Natural killer cell (primary cell): ENCODE measurements around the gene CSF2RB. TPM values are rescaled to one million over a fixed set of nuclear protein-coding genes. Genes with fewer than 3 reads are reported as not detected.

Experiments
- ATAC-seq, 3 donors: fragments of 150-1000 bp in 2 of 3; fragments of 200-7000 bp in 1 of 3; cut with Tn5 transposase; 1 replicate in 1 of 3; 2 replicates in 2 of 3; pipeline ENCODE4 v1.10.0; 2021; ENCODE audit warnings: mild to moderate bottlenecking in 2 of 3, moderate library complexity in 2 of 3
- DNase-seq, 2 donors: peaks; one replicate each; pipeline versions ENCODE4 v3.0.0 to v3.0.0-alpha.2; 2013 to 2021; ENCODE audit warnings: mixed read lengths in 1 of 2
- H3K27ac ChIP-seq: one replicate; pipeline ENCODE4 v1.5.1; 2013; ENCODE audit warnings: mild to moderate bottlenecking, low read length
- H3K27me3 ChIP-seq: one replicate; pipeline ENCODE4 v1.6.1; 2013; ENCODE audit warnings: low read length; ENCODE audit not compliant: control insufficient read depth, insufficient read depth
- H3K36me3 ChIP-seq: one replicate; pipeline ENCODE4 v1.6.1; 2013; ENCODE audit warnings: low read length; ENCODE audit not compliant: control insufficient read depth, insufficient read depth
- H3K4me1 ChIP-seq: one replicate; pipeline ENCODE4 v1.6.1; 2013; ENCODE audit warnings: low read length; ENCODE audit not compliant: control insufficient read depth, insufficient read depth
- H3K4me3 ChIP-seq: one replicate; pipeline ENCODE4 v1.5.1; 2013; ENCODE audit warnings: low read length
- H3K9me3 ChIP-seq: one replicate; pipeline ENCODE4 v1.6.1; 2013; ENCODE audit warnings: low read length; ENCODE audit not compliant: control insufficient read depth, insufficient read depth
- H3K27ac Mint-ChIP-seq, 2 donors: one replicate each; pipeline ENCODE4 v1.8.0; 2022; ENCODE audit warnings: mild to moderate bottlenecking in 2 of 2, mixed read lengths in 2 of 2, moderate library complexity in 1 of 2
- H3K27me3 Mint-ChIP-seq, 2 donors: one replicate each; pipeline ENCODE4 v1.8.0; 2022; ENCODE audit warnings: low read depth in 2 of 2, mixed read lengths in 2 of 2
- H3K36me3 Mint-ChIP-seq: one replicate; pipeline ENCODE4 v1.8.0; 2022; ENCODE audit warnings: mixed read lengths
- H3K4me1 Mint-ChIP-seq, 2 donors: one replicate each; pipeline ENCODE4 v1.8.0; 2022; ENCODE audit warnings: mixed read lengths in 2 of 2
- H3K4me3 Mint-ChIP-seq: one replicate; pipeline ENCODE4 v1.8.0; 2022; ENCODE audit warnings: mild to moderate bottlenecking, moderate library complexity, mixed read lengths
- H3K9me3 Mint-ChIP-seq, 2 donors: one replicate each; pipeline ENCODE4 v1.8.0; 2022; ENCODE audit warnings: mixed read lengths in 2 of 2
- CTCF ChIP-seq: fragments of 200-600 bp; IDR thresholded peaks from one replicate; pipeline ENCODE4 v1.8.0; 2022; ENCODE audit warnings: antibody characterized with exemption
- WGBS: methylation state at CpG from one replicate; pipeline ENCODE4 v1.1.7; 2013; ENCODE audit warnings: missing lambda C conversion rate; ENCODE audit not compliant: insufficient coverage; 5-methylcytosine and 5-hydroxymethylcytosine counted together
- intact Hi-C: fragments of 100-400 bp; cut with micrococcal nuclease; formaldehyde crosslinking; loops from one replicate; pipeline ENCODE4 v1.14.2; 2022
- total RNA-seq, 4 donors: library from RNA; stranded (reverse); fragments of 120-200 nt in 1 of 4; gene quantifications; one replicate each; pipeline versions ENCODE4 v1.2.3 to v1.2.4, GENCODE V29; 2013 to 2022

CSF2RB gene
- total RNA-seq, 3 donors from 2014 or later (not counting 1 experiment from before 2014, with no cell fraction given), result 3.8 to 274 (median 8.2) TPM

DNA sequence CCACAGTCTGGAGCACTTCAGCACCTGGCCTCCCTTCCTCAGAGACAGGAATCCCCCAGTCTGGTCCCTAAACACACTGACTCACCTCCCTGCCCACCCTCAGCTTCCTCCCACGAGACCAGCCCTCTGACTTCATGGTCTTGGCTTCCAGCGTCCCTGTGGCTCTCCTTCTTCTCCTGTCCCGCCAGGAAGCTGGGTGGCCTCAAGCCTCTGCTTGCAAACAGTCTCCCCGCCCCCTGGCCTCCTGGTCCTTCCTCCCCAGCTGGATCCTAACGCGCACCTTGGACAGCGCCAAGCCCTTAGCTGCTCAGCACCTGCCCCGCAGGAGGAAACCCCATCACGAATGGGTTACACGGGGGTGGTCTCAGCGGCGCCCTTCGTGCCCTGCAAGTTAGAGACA is 48.1 kb upstream of the CSF2RB start:
- H3K27ac ChIP-seq, result no peak overlapping the region
- intact Hi-C loops, result no loop called here
- no peaks in the 10 kb centered on the region for H3K27me3 ChIP-seq
- H3K27ac Mint-ChIP-seq, result no peak overlapping the region
- no peaks in the 10 kb centered on the region for H3K9me3 ChIP-seq
- H3K9me3 Mint-ChIP-seq, result no peaks in the 10 kb centered on the region
- DNase-seq (peak in 1 of 2 donors; percentile 10), ATAC-seq (no peak)
- peaks cover 0 to 4% of the 10 kb centered on the region in 2 donors for H3K4me1 Mint-ChIP-seq
- 77% methylated on average over 13 of the region's 13 CpGs for WGBS
- no peak overlapping the region for H3K4me3 ChIP-seq
- TF ChIP-seq CTCF, result no peak
- peaks cover 33% of the 10 kb centered on the region for H3K4me1 ChIP-seq
- no peaks in the 10 kb centered on the region for H3K36me3 ChIP-seq
- H3K27me3 Mint-ChIP-seq, result peaks cover 0 to 7% of the 10 kb centered on the region in 2 donors
- H3K4me3 Mint-ChIP-seq, result no peak overlapping the region
- no peaks in the 10 kb centered on the region for H3K36me3 Mint-ChIP-seq

DNA sequence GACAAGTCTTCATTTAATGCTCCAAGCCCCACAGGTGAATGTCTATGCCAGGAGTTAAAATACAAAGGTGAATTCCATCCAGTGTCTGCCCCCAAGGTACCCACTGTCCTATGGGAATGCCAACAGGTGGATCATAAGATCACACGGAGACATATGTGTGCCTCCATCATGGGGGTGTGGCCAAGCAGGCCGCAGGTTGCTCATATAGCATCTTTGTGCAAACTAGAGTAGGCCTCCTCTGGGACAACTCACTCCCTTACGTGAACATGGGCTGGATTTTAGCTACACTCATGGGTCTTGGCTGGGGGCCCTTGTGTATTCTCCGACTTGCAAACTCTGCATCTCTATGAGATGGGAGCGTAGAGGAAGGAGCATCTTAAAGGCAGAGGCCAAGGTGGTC is 45.7 kb upstream of the CSF2RB start:
- 94% methylated on average over 5 of the region's 5 CpGs for WGBS
- intact Hi-C loops, result no loop called here
- H3K9me3 ChIP-seq, result no peaks in the 10 kb centered on the region
- H3K9me3 Mint-ChIP-seq, result no peaks in the 10 kb centered on the region
- ATAC-seq (no peak), DNase-seq (no peak)
- no peaks in the 10 kb centered on the region for H3K36me3 ChIP-seq
- H3K4me3 Mint-ChIP-seq, result no peak overlapping the region
- no peaks in the 10 kb centered on the region for H3K4me1 Mint-ChIP-seq
- no peak overlapping the region for H3K27ac Mint-ChIP-seq
- H3K4me1 ChIP-seq, result peaks cover 10% of the 10 kb centered on the region
- no peak for TF ChIP-seq CTCF
- no peak overlapping the region for H3K27ac ChIP-seq
- H3K4me3 ChIP-seq, result no peak overlapping the region
- H3K27me3 Mint-ChIP-seq, result peaks cover 0 to 7% of the 10 kb centered on the region in 2 donors
- no peaks in the 10 kb centered on the region for H3K36me3 Mint-ChIP-seq
- no peaks in the 10 kb centered on the region for H3K27me3 ChIP-seq

- Histone ChIP-seq H3K36me3 (no peaks in the 10 kb centered on the region), H3K4me1 (peaks cover 13% of the 10 kb centered on the region), H3K27me3 (no peaks in the 10 kb centered on the region), H3K27ac (no peak overlapping the region), H3K9me3 (no peaks in the 10 kb centered on the region), H3K4me3 (no peak overlapping the region)
- H3K36me3 Mint-ChIP-seq, result no peaks in the 10 kb centered on the region
- no peaks in the 10 kb centered on the region for H3K9me3 Mint-ChIP-seq
- no peak for DNase-seq
- no peak overlapping the region for H3K4me3 Mint-ChIP-seq
- peaks cover under 1 to 2% of the 10 kb centered on the region in 2 donors for H3K4me1 Mint-ChIP-seq
- H3K27me3 Mint-ChIP-seq, result peaks cover 0 to 7% of the 10 kb centered on the region in 2 donors
- intact Hi-C loops, result no loop called here
- TF ChIP-seq CTCF, result no peak
- H3K27ac Mint-ChIP-seq, result no peak overlapping the region
- ATAC-seq, result no peak
- WGBS, result 95% methylated on average over 3 of the region's 5 CpGs
Measured at GRCh38 chr22:36868546-36869181, 44.8 kb upstream of the CSF2RB start.

DNA sequence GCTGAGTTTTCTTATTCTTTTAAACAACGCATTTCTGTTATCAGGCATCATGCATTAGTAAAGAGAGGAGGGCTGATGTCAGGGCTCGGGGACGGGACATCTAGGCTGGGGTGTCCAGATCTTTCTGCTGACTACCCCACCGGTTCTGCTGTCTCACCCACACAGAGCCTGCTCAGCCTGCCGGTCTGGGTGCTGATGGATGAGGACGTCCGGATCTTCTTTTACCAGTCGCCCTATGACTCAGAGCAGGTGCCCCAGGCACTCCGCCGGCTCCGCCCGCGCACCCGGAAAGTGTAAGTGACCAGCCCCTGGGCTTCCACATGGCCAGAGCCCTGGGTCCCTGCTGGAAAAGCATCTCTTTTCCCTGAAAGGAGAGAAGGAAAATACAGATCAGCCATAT is 43.2 kb upstream of the CSF2RB start:
- no peak overlapping the region for H3K27ac Mint-ChIP-seq

More for the DNA sequence above, 43.2 kb upstream of the CSF2RB start:
- Histone ChIP-seq H3K36me3 (no peaks in the 10 kb centered on the region), H3K27me3 (no peaks in the 10 kb centered on the region), H3K9me3 (no peaks in the 10 kb centered on the region), H3K4me3 (no peak overlapping the region), H3K4me1 (peaks cover 14% of the 10 kb centered on the region), H3K27ac (no peak overlapping the region)
- DNase-seq (no peak), ATAC-seq (no peak)
- no peak for TF ChIP-seq CTCF
- H3K9me3 Mint-ChIP-seq, result no peaks in the 10 kb centered on the region
- H3K4me1 Mint-ChIP-seq, result peaks cover 4 to 7% of the 10 kb centered on the region in 2 donors
- no peaks in the 10 kb centered on the region for H3K36me3 Mint-ChIP-seq
- H3K4me3 Mint-ChIP-seq, result no peak overlapping the region
- 92% methylated on average over 14 of the region's 14 CpGs for WGBS
- intact Hi-C loops, result no loop called here
- peaks cover 0 to 3% of the 10 kb centered on the region in 2 donors for H3K27me3 Mint-ChIP-seq
